Raji (cell line): Measurements from ENCODE around the gene UBE2O.

Experiments
- POLR2A ChIP-seq: IDR thresholded peaks from 2 replicates; pipeline ENCODE4 v1.6.1; 2011; ENCODE audit warnings: low read depth, low read length, control low read depth; ENCODE audit not compliant: insufficient read depth

UBE2O gene

DNA sequence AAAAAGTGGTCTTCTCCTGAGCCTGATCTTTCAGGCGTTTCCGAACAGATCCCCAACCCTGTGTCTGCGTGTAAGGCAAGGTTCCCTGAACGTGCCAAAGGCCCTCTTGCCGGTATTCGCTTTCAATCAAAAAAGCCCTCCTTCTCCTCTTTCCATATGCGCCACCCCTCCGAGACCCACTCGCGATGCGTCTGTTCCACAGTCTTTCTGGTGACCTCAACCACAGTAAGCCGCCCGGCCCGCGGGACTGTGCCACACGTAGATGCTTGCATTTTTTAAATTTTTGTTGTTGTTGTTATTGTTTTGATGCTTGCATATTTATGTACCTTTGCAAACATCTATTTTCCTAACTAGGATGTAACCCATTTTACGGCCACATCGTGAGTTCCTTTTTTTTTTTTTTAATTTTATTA, 98.6 kb downstream of the UBE2O start:
- TF ChIP-seq POLR2A: no peak

- TF ChIP-seq POLR2A: peak; percentile 97
These were observed 99.2 kb downstream of the UBE2O start, which contains the start of gene PRPSAP1 for GRCh38 chr17:76353599-76354316. TSS of gene PRPSAP1 (minus strand) at chr17:76353916. CDS start at chr17:76353703, 213 bp downstream.

DNA sequence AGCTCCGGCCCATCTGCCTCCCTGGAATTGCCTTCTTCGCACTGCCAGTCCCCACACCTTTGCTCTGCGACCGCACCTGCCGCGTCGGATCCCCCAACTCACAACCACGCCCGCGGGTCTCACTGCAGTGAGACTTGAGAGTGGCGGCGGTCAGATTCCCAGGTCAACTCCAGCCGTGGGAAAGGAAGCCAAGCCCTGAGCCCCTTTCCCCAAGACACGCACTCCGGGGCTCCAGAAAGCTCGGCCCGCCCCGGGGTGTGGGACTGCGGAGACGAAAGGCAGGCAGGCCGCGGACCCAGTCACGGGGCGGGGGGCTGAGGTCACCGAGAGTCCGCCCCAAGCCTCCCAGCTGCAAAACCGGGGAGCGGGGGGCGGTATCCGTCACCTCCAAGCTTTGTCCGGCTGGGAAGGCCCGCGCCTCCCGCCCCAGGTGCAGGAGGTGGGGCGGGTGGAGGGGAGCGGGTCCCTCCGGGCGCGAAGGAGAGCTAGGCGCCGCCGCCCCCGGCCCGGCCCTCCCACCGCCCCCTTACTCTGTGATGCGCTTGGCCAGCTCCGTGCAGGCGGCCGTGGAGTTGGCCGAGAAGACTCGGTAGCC, 99.9 kb downstream of the UBE2O start:
- no peak for TF ChIP-seq POLR2A

DNA sequence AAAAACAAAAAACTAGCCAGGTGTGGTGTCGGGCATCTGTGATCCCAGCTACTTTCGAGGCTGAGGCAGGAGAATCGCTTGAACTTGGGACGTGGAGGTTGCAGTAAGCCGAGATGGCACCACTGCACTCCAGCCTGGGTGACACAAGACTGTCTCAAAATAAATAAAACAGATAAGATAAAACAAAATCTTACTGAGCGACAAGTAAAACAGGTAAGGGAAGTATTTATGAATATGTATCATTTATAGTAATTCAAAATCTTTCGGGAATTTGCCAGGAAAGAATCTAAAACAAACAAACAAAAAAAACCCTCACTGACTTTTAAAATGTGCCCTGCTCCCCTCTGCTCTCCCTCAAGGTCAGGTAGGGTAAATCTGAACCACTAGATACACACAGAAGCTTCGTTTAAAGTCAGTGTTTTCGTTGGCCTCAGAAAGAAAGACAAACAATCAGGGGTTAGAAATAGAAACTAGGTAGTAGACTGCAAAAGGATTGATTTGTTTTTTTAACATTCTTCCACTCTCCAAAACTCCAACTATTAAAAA, 101.4 kb downstream of the UBE2O start:
- no peak for TF ChIP-seq POLR2A

GRCh38 chr17:76350463-76350862, 102.5 kb downstream of the UBE2O start:
- no peak for TF ChIP-seq POLR2A

DNA sequence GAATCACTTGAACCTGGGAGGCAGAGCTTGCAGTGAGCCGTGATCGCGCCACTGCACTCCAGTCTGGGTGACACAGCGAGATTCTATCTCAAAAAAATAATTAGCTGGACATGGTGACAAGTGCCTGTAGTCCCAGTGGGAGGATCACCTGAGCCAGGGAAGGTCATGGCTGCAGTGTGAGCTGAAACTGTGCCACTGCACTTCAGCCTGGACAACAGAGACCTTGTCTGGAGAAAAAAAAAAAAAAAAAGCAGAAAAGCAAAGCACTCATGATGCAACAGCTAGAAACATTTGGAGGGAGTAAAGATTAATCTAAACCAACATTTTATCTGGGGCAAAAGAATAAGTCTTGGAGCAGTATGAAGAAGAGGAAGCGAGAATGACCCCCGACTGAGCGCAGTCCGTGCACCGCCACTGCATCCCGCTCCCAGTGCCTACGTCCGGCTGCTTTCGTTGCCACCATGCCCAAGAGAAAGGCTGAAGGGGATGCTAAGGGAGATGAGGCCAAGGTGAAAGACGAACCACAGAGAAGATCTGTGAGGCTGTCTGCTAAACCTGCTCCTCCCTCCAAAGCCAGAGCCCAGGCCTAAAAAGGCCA, 107.5 kb downstream of the UBE2O start:
- no peak for TF ChIP-seq POLR2A

DNA sequence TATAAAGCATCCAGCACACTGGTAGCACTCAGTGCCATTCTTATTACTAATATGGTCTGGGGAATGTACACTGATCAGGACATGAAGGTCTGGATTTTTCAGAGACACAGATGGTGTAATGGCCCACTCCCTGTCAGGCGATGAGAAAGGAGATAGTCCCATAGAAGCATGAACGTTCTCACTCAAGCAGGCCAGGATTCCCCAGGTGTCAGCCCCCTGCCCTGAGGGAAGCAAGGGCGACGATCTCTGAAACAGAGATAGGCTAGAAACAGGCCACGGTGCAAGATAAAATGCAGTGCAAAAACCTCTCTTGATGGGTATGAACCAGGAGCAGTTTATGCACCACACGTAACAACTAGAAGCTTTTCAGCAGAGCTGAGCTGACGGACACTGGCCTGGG, 109.8 kb downstream of the UBE2O start:
- no peak for TF ChIP-seq POLR2A

DNA sequence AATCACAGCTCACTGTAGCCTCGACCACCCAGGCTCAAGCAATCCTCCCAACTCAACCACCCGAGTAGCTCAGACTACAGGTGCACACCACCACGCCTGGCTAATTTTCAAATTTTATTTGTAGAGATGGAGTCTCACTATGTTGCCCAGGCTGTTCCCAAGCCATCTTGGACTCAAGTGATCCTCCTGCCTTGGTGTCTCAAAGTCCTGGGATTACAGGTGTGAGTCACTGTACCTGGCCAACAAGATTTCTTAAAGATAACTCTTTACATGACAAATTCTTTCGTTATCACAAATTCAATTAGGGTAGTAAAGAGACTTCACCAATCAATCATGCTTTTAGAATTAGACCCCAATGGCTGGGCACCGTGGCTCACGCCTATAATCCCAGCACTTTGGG, 111.7 kb downstream of the UBE2O start:
- TF ChIP-seq POLR2A: no peak
